ENCODE data around the gene PJA2.

The PJA2 gene

GRCh38 chr5:109328626-109329025 is 81.1 kb downstream of the PJA2 start:
- H3K36me3 ChIP-seq: no peaks in the 10 kb centered on the region
- no peaks in the 10 kb centered on the region for H3K27me3 ChIP-seq (ENCODE audit: insufficient read depth, low read depth, severe bottlenecking)
- no peak for TF ChIP-seq CTCF (IDR thresholded peaks at IDR 0.05; ENCODE audit: low read depth, low read length)
- H3K27ac ChIP-seq: no peak overlapping the region
- DNase-seq: no peak
- no peaks in the 10 kb centered on the region for H3K9me3 ChIP-seq (ENCODE audit: severe bottlenecking)
- no peak overlapping the region for H3K4me3 ChIP-seq (ENCODE audit: low read depth, low read length)

GRCh38 chr5:109327570-109327969 is 82.2 kb downstream of the PJA2 start:
- Histone ChIP-seq H3K36me3 (no peaks in the 10 kb centered on the region), H3K9me3 (ENCODE audit: severe bottlenecking) (no peaks in the 10 kb centered on the region), H3K27me3 (ENCODE audit: insufficient read depth, low read depth, severe bottlenecking) (no peaks in the 10 kb centered on the region), H3K27ac (no peak overlapping the region), H3K4me3 (ENCODE audit: low read depth, low read length) (no peak overlapping the region)
- no peak for TF ChIP-seq CTCF (IDR thresholded peaks at IDR 0.05; ENCODE audit: low read depth, low read length)
- no peak for DNase-seq

GRCh38 chr5:109326919-109327318 is 82.9 kb downstream of the PJA2 start:
- Histone ChIP-seq H3K27ac (no peak overlapping the region), H3K9me3 (ENCODE audit: severe bottlenecking) (no peaks in the 10 kb centered on the region), H3K27me3 (ENCODE audit: insufficient read depth, low read depth, severe bottlenecking) (no peaks in the 10 kb centered on the region), H3K4me3 (ENCODE audit: low read depth, low read length) (no peak overlapping the region), H3K36me3 (no peaks in the 10 kb centered on the region)
- no peak for TF ChIP-seq CTCF (IDR thresholded peaks at IDR 0.05; ENCODE audit: low read depth, low read length)
- DNase-seq: no peak

- no peak for TF ChIP-seq CTCF (IDR thresholded peaks at IDR 0.05; ENCODE audit: low read depth, low read length)
- DNase-seq: no peak
- Histone ChIP-seq H3K9me3 (ENCODE audit: severe bottlenecking) (no peaks in the 10 kb centered on the region), H3K36me3 (no peaks in the 10 kb centered on the region), H3K4me3 (ENCODE audit: low read depth, low read length) (no peak overlapping the region), H3K27me3 (ENCODE audit: insufficient read depth, low read depth, severe bottlenecking) (no peaks in the 10 kb centered on the region), H3K27ac (no peak overlapping the region)
These were observed 84.3 kb downstream of the PJA2 start for GRCh38 chr5:109325456-109325855.

GRCh38 chr5:109324931-109325330 is 84.8 kb downstream of the PJA2 start:
- Histone ChIP-seq H3K4me3 (ENCODE audit: low read depth, low read length) (no peak overlapping the region), H3K27me3 (ENCODE audit: insufficient read depth, low read depth, severe bottlenecking) (no peaks in the 10 kb centered on the region), H3K36me3 (no peaks in the 10 kb centered on the region), H3K27ac (no peak overlapping the region), H3K9me3 (ENCODE audit: severe bottlenecking) (no peaks in the 10 kb centered on the region)
- TF ChIP-seq CTCF (IDR thresholded peaks at IDR 0.05; ENCODE audit: low read depth, low read length): no peak
- no peak for DNase-seq

GRCh38 chr5:109324351-109324750 is 85.4 kb downstream of the PJA2 start:
- no peak for DNase-seq
- TF ChIP-seq CTCF (IDR thresholded peaks at IDR 0.05; ENCODE audit: low read depth, low read length): no peak

More at GRCh38 chr5:109324351-109324750, 85.4 kb downstream of the PJA2 start:
- H3K9me3 ChIP-seq (ENCODE audit: severe bottlenecking): no peaks in the 10 kb centered on the region
- H3K27me3 ChIP-seq (ENCODE audit: insufficient read depth, low read depth, severe bottlenecking): no peaks in the 10 kb centered on the region
- no peak overlapping the region for H3K4me3 ChIP-seq (ENCODE audit: low read depth, low read length)
- H3K36me3 ChIP-seq: no peaks in the 10 kb centered on the region
- H3K27ac ChIP-seq: no peak overlapping the region
